Activated CD4-positive, alpha-beta T cell treated with anti-CD3 and anti-CD28 coated beads, Interleukin-2, Interleukin-4, amounts not matched to agents 100 ng/mL and 50 ng/mL, durations not matched to agents 16 hours and 8 hours (primary cell): ENCODE data around the gene MUC5AC.

Experiments
- DNase-seq: peaks from one replicate; pipeline ENCODE4 v3.0.0-alpha.2; 2020; ENCODE audit warnings: low spot score

The MUC5AC gene

DNA sequence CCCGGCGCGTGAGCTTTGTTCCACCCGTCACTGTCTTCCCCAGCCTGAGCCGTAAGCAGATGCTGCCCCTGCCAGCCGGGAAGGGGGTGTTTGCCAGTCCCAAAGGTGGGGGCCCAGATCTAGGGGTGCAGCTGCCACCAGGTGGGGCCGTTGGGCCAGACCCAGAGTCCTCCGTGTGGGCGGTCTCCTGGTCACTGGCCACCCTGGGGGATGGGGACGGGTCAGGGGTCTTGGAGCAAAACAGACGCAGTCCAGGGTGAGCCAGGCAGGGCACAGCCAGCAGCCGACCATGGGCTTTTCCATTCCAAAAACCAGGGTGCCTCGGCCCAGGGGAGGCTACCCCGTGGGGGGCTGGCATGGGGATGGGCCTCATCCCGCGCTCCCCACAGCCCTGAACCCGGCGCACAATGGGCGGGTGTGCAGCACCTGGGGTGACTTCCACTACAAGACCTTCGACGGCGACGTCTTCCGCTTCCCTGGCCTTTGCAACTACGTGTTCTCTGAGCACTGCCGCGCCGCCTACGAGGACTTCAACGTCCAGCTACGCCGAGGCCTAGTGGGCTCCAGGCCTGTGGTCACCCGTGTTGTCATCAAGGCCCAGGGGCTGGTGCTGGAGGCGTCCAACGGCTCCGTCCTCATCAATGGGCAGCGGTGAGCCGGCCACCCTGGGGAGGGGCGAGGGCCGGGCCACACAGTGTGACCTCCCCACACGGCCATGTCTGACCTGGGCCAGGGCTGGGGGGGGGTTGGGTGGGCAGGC, 68.7 kb downstream of the MUC5AC start:
- DNase-seq = no peak

DNA sequence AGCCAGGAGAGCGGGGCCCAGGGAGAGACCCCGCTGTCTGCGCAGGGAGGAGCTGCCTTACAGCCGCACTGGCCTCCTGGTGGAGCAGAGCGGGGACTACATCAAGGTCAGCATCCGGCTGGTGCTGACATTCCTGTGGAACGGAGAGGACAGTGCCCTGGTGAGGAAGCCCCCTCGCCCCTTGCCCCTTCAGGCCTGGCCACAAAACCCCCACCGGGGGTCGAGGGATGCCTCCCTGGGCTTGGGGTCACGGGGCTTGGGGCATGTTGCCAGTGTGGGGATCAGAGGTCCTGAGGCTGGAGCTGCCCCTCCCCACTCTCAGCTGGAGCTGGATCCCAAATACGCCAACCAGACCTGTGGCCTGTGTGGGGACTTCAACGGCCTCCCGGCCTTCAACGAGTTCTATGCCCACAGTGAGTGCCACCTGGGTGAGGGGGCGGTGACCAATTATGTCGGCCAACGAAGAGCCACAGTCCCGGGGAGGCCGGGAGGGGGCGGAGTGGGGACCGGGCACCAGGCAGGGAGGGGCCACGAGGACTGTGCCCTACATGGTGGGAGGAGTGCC, 69.3 kb downstream of the MUC5AC start:
- no peak for DNase-seq

DNA sequence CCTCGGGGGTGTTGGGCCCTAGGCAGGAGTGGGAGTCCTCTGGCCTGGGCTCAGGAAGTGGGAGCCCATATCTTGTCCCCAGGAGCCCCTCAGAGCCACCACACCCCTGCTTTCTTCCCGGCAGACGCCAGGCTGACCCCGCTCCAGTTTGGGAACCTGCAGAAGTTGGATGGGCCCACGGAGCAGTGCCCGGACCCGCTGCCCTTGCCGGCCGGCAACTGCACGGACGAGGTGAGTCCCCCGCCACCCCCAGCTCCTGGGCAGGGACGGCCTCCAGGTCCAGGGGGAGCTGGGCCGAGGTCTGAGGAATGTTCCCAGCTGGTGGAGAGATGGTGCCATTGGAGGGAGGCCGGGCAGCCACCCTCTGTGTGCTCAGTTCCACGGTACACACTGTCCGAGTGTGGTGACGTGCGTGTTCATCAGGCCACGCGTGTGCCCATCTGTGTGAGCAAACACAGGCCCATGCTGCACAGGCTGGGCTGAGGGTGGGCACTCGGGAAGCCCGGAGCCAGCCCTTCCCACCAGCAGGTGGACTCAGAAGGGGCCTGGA, 69.9 kb downstream of the MUC5AC start:
- DNase-seq = no peak

DNA sequence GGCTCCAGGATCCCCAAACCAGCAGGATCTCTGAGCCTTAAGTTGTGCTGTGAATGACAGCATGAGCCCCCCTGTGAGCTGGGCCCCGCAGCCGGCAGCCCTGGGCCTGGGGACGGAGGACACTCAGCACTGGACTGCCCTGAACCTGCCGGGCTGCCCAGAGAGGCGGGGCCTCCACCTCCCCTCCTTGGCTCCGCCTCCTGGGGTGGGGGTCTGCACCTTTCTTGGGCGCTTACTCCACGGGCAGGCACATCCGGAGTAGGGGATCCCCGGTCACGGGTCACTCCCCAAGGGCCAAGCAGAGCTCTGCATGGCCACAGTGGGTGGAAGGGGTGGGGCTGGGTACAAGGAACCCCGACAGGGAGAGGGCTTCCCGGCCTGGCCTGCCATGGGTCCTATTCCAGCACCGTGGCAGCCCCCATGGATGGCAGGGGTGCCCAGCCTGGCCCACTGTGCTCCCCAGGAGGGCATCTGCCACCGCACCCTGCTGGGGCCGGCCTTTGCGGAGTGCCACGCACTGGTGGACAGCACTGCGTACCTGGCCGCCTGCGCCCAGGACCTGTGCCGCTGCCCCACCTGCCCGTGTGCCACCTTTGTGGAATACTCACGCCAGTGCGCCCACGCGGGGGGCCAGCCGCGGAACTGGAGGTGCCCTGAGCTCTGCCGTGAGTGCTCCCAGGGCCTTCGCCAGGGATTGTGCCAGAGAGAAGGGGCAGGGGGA, 70.5 kb downstream of the MUC5AC start:
- DNase-seq = no peak

DNA sequence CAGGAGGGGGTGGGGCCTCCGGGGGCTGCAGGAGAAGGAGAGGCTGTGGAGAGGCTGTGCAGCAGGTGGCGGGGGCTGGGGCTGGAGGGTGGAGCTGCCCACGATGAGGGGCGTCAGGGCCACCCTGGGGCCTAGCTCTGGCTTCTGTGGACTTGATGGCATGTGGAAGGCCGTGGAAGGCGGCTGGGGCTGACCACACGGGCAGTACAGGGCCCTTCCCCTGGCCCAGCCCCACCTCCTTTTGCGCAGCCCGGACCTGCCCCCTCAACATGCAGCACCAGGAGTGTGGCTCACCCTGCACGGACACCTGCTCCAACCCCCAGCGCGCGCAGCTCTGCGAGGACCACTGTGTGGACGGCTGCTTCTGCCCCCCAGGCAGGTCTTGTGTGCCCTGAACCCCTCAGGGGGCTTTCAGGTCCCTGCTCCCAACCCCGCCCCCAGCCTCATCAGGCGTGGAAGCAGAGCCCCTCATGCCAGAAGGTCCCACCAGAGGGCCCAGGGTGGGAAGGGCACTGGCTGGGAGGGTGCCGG, 71.2 kb downstream of the MUC5AC start:
- DNase-seq = no peak

DNA sequence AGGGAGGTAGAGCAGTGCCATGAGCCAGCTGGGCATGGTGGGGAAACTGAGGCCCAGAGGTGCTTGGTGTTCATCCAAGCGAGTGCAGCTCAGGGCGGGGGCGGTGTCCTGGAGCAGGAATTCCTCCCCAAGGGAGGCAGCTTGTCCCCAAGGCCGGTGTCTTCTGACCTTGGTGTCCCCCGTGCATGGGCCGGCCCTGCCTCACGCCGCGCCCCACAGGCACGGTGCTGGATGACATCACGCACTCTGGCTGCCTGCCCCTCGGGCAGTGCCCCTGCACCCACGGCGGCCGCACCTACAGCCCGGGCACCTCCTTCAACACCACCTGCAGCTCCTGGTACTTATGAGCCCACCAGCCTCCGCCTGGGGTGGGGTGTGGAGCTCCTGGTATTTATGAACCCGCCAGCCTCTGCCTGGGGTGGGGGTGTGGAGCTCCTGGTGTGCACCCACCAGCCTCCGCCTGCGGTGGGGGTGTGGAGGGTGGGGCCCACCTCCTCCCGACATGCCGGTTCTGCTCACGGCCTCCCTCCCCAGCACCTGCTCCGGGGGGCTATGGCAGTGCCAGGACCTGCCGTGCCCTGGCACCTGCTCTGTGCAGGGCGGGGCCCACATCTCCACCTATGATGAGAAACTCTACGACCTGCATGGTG, 71.8 kb downstream of the MUC5AC start:
- no peak for DNase-seq

DNA sequence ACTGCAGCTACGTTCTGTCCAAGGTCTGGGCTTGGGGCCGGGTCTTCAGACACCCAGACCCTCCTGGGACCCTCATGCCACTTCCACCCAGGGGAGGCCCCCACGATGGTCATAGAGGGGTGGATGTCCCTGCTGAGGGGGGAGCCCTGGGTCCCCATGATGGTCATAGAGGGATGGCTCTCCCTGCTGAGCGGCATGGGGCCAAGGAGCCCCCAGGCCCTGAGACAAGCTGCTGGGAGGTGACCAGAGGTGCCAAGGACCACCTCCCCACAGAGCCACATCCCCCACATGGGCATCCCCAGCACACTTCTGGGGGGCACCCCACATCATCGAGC, 72.3 kb downstream of the MUC5AC start:
- DNase-seq = no peak

DNA sequence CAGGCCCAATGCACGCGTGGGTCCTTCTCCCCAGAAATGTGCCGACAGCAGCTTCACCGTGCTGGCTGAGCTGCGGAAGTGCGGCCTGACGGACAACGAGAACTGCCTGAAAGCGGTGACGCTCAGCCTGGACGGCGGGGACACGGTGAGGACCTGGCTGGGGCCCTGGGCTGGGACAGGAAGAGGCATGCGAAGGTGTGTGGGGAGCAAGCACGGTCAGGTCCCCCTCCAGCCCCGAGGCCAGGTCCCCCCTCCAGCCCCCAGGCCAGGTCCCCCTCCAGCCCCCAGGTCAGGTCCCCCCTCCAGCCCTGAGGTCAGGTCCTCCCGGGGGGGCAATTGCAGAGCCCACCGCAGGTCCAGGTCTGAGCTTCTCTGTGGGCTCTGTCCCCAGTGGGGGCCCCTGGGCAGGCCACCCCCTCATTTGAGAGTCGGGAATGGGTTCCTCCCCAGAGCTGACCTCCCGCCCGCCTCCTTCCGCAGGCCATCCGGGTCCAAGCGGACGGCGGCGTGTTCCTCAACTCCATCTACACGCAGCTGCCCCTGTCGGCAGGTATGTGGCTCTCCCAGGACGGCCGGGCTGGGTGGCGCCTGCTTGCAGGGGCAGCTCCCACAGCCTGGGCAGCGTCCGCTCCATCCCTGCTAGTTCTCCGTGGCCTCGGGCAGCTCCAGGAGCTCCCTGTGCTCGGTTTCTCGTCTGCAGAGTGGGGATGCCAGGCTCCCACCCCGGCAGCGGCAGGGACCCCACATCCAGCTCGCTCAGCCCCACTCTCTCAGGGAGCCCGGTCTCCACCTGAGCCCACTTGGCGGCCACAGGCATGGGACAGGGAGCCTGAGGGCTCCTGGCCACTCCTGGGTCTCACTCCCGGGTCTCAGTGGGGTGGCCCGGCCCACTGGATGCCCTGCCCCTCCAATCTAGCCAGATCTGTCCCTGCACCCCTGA, 73.0 kb downstream of the MUC5AC start:
- no peak for DNase-seq

DNA sequence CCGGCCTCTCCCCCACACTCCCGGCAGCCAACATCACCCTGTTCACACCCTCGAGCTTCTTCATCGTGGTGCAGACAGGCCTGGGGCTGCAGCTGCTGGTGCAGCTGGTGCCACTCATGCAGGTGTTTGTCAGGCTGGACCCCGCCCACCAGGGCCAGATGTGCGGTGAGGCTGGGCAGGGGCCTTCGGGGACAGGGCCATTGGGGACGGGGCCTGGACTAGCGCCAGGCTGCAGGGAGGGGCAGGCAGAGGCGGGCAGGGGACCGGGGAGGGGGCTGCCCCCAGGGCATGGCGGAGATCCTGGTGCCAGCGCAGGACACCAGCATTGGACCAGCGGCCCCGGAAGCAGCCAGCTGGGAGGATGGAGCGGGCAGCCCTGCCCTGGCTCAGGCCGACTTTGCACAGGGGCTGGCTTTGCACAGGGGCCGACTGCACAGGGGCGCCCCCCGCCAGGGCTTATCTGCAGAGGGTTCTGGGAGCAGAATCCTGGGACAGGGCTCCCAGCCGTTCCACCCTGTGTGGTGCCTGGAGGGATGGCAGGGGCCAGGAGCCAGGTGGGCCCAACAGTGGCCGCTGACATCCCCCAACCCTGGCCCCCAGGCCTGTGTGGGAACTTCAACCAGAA, 73.8 kb downstream of the MUC5AC start:
- DNase-seq = no peak

DNA sequence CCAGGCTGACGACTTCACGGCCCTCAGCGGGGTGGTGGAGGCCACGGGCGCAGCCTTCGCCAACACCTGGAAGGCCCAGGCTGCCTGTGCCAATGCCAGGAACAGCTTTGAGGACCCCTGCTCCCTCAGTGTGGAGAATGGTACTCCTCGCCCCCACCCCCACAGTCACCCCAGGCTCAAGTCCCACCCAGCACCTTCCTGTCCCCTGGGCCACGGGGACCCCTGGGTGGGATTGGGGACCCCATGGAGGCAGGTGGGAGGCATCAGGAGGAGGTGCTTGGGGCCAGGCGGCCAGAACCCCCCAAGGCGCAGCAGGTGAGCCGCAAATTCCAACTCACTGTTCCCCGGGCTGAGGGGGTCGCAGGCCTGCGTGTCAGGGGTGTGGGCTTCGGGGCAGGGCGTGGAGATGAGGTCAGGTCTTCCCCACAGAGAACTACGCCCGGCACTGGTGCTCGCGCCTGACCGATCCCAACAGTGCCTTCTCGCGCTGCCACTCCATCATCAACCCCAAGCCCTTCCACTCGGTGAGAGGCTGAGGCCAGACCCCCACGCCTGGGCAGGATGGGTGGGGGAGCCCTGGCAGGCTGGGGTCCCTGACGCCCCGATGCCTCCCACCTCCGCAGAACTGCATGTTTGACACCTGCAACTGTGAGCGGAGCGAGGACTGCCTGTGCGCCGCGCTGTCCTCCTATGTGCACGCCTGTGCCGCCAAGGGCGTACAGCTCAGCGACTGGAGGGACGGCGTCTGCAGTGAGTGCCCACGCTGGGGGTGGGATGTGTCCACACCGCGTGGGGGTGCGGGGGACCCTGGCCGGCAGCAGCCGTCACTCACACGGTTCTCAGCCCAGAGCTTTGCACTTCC, 74.5 kb downstream of the MUC5AC start:
- DNase-seq = no peak

DNA sequence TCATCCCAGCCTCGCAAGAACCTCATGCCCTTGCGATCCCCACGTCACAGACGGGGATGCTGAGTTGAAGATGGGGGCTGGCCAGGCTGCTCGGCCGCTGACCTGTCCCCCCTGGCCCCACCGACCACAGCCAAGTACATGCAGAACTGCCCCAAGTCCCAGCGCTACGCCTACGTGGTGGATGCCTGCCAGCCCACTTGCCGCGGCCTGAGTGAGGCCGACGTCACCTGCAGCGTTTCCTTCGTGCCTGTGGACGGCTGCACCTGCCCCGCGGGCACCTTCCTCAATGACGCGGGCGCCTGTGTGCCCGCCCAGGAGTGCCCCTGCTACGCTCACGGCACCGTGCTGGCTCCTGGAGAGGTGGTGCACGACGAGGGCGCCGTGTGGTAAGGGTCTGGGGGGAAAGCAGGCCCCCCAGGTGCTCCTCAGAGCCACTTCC, 75.1 kb downstream of the MUC5AC start:
- no peak for DNase-seq

DNA sequence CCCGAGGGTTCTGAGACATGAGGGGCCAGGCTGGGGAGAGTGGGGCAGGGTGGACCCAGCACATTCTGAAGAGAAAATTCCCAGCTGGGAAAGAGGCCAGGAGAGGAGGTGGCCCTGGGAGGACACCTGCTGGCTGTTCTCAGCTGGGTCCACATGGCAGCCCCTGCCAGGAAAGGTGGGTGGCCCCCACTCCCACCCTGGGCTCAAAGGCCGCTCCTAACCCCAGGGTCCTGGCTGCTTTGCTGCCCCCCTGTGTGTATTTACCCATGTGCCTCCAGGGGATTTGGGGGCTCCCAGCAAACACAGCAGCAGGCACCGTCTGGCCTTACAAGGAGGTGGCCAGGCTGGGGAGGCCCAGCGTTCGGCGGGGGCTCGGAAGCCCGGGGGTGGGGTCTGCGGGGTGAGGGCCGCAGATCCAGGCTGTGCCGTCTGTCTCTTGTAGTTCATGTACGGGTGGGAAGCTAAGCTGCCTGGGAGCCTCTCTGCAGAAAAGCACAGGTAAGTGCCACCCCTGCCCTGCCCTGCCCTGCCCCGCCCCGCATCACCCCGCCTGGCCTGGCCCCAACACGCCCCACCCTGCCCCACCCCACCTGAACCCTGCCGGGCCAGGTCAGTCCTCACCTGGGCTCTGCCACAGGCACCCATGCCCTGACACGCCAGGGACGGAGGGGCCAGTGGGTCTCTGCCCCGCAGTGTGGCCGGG, 75.7 kb downstream of the MUC5AC start:
- no peak for DNase-seq

DNA sequence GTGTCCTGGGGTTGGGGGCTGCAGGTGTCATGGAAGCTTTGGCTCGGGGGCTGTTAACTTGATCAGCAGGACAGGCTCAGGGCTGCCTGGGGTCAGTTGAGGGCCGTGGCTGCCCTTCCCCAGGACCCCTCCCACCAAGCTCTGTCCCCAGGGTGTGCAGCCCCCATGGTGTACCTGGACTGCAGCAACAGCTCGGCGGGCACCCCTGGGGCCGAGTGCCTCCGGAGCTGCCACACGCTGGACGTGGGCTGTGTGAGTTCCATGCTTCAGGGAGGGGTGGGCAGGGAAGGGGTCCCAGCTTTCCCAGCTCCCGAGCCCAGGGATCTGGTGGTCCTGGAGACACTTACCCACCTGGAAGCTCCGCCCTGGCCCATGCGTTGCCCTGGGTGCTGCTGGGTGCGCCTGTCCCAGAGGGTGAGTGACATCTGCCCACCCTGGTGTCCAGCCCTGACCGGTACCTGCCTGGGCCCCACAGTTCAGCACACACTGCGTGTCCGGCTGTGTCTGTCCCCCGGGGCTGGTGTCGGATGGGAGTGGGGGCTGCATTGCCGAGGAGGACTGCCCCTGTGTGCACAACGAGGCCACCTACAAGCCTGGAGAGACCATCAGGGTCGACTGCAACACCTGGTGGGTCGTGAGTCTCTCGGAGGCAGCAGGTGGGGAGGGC, 76.4 kb downstream of the MUC5AC start:
- DNase-seq = no peak

DNA sequence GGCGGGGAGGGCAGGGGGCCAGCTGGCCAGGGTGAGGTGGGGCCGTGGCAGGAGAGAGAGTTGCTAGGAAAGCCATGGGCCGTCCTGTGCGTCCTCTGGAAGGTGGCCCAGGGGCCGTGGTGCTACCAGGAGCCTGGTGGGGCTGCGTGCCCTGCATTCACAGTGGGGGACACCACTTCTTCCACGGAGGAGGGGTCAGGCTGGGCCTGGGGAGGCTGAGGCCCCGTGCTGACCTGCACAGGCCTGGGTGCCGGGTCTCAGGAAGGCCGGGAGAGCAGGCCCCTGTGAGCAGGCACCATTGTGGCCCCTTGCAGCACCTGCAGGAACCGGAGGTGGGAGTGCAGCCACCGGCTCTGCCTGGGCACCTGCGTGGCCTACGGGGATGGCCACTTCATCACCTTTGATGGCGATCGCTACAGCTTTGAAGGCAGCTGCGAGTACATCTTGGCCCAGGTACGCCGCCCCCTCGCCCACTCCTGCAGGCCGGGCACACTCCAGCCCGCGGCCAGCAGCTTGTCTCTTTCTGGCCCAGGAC, 77.1 kb downstream of the MUC5AC start:
- DNase-seq = no peak

DNA sequence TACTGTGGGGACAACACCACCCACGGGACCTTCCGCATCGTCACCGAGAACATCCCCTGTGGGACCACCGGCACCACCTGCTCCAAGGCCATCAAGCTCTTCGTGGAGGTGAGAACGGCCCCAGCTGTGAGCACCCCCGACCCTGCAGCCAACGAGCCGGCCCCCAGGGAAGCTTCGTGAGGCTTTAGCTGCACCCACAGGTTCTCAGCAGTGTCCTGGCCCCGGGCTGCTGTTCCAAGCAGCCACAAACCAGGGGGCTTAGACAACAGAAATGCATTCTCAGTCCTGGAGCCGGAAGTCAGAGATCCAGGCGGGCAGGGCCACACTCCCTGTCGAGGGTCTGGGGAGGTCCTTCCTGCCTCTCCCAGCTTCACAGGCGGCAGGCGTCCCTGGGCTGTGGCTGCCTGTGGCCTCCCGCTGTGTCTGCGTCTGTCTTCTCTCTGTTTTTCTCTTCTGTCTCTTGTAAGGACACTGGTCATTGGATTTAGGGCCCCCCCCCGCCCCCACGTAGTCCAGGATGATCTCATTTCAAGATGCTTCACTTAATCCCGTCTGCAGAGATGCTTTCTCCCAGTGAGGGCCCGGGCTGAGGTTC, 77.7 kb downstream of the MUC5AC start:
- DNase-seq = no peak

DNA sequence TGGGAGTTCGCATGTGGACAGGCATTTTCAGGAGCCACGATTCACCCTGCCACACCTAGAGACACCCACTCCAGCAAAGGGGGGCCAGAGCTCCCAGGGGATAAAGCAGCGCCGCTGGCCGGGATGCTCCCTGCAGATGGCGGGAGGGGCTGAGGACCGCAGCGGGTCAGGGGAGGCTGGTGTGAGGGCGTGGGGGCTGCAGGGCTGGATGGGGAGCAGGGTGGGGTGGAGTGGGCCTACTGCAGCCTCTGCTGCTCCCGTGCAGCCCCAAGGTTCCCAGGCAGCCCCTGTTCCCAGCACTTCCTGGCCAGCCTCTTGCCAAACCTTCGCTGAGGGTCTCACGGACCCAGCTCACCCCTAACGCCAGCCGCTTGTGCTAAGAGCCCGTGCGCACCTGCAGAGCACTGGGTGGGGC, 78.2 kb downstream of the MUC5AC start:
- DNase-seq = no peak

DNA sequence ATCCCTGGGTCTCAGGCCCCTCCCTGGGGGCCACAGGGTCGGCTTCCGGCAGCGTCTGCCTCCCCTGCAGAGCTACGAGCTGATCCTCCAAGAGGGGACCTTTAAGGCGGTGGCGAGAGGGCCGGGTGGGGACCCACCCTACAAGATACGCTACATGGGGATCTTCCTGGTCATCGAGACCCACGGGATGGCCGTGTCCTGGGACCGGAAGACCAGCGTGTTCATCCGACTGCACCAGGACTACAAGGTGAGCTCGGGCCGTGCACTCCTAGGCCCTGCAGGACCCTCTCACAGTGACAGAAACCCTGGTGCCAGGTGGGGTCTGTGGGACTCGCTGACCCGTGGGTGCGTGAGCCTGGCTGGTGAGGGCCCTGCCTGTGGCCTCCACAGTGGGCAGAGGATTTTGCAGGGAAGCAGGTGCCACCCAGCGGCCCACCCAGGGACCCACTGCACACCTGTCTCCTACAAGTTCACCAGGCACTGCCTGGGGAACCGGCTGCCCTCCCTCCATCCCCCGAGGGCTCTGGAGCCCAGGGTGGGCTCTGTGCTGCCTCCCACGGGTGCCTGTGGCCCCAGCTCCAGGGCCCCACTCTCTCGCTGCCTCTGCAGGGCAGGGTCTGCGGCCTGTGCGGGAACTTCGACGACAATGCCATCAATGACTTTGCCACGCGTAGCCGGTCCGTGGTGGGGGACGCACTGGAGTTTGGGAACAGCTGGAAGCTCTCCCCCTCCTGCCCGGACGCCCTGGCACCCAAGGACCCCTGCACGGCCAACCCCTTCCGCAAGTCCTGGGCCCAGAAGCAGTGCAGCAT, 78.8 kb downstream of the MUC5AC start:
- DNase-seq = no peak
